GM23248 (cell line): Measurements from ENCODE around the gene FOXK1. TPM values are rescaled to one million over a fixed set of nuclear protein-coding genes. Genes with fewer than 3 reads are reported as not detected.

Experiments
- DNase-seq: peaks from one replicate; pipeline ENCODE4 v3.0.0-alpha.2; 2015
- H2AFZ ChIP-seq: fragments of 200-600 bp; sonication (generic); 2 replicates; pipeline ENCODE4 v1.6.1; 2016; ENCODE audit warnings: antibody characterized with exemption
- H3F3A ChIP-seq: fragments of 200-600 bp; sonication (generic); 2 replicates; pipeline ENCODE4 v1.6.1; 2016; ENCODE audit warnings: mild to moderate bottlenecking, antibody characterized with exemption, mixed run types; ENCODE audit not compliant: insufficient read depth
- H3K27ac ChIP-seq: fragments of 200-600 bp; sonication (generic); 2 replicates; pipeline ENCODE4 v1.5.1; 2016; ENCODE audit warnings: mild to moderate bottlenecking
- H3K27me3 ChIP-seq: fragments of 200-600 bp; sonication (generic); replicated peaks from 2 replicates; pipeline ENCODE4 v1.6.1; 2016; ENCODE audit warnings: mild to moderate bottlenecking; ENCODE audit not compliant: insufficient read depth
- H3K36me3 ChIP-seq: fragments of 200-600 bp; sonication (generic); 2 replicates; pipeline ENCODE4 v1.6.1; 2016; ENCODE audit warnings: low read depth, mild to moderate bottlenecking
- H3K4me1 ChIP-seq: fragments of 200-600 bp; sonication (generic); 2 replicates; pipeline ENCODE4 v1.6.1; 2016; ENCODE audit warnings: mild to moderate bottlenecking; ENCODE audit not compliant: insufficient read depth
- H3K4me2 ChIP-seq: fragments of 200-600 bp; sonication (generic); one replicate; pipeline ENCODE4 v1.6.1; 2016; ENCODE audit warnings: mild to moderate bottlenecking; ENCODE audit not compliant: unreplicated experiment
- H3K4me3 ChIP-seq: fragments of 200-600 bp; sonication (generic); 2 replicates; pipeline ENCODE4 v1.5.1; 2016; ENCODE audit warnings: mild to moderate bottlenecking
- H3K79me2 ChIP-seq: fragments of 200-600 bp; sonication (generic); 2 replicates; pipeline ENCODE4 v1.6.1; 2016; ENCODE audit warnings: mild to moderate bottlenecking; ENCODE audit not compliant: insufficient read depth
- H3K9ac ChIP-seq: fragments of 200-600 bp; sonication (generic); 2 replicates; pipeline ENCODE4 v1.6.1; 2016; ENCODE audit warnings: mild to moderate bottlenecking
- H3K9me2 ChIP-seq: fragments of 200-600 bp; sonication (generic); 2 replicates; pipeline ENCODE4 v1.6.1; 2016; ENCODE audit warnings: mixed run types, mild to moderate bottlenecking, moderate library complexity; ENCODE audit not compliant: insufficient read depth
- H3K9me3 ChIP-seq: fragments of 200-600 bp; sonication (generic); one replicate; pipeline ENCODE4 v1.6.1; 2017; ENCODE audit warnings: low read depth
- H4K20me1 ChIP-seq: fragments of 200-600 bp; sonication (generic); 2 replicates; pipeline ENCODE4 v1.6.0; 2016; ENCODE audit not compliant: insufficient read depth
- EZH2 ChIP-seq: fragments of 200-600 bp; sonication (generic); IDR thresholded peaks from 2 replicates; pipeline ENCODE4 v1.6.1; 2018; ENCODE audit warnings: antibody characterized with exemption, mild to moderate bottlenecking; ENCODE audit not compliant: insufficient read depth, poor library complexity, severe bottlenecking
- EZH2phosphoT487 ChIP-seq: fragments of 200-600 bp; sonication (generic); IDR thresholded peaks from 2 replicates; pipeline ENCODE4 v1.6.1; 2018; ENCODE audit warnings: antibody characterized with exemption, moderate library complexity, mild to moderate bottlenecking, low read depth; ENCODE audit not compliant: insufficient read depth
- WGBS, 2 experiments: methylation state at CpG; one replicate each; pipeline ENCODE4 v1.1.6; 2015 to 2017; ENCODE audit warnings: low lambda C conversion rate in 2 of 2, low coverage in 1 of 2; ENCODE audit errors: missing lambda C conversion rate in 2 of 2; 5-methylcytosine and 5-hydroxymethylcytosine counted together
- in situ Hi-C: fragments of 300-500 bp; cut with MboI; formaldehyde crosslinking; loops from 2 replicates; pipeline ENCODE4 v1.15.0; 2020
- polyA plus RNA-seq: library from polyadenylated mRNA; unstranded; fragments of >200 nt; fragmentation: Nextera tagmentation; extraction: Ambion mirVana; gene quantifications from 2 replicates; pipeline ENCODE4 v1.2.1, GENCODE V29; 2016
- total RNA-seq: library from RNA; depleted of rRNA; stranded (reverse); fragments of >200 nt; shearing (Covaris generic); gene quantifications from 2 replicates; pipeline ENCODE4 v1.2.3, GENCODE V29; 2014

Gene FOXK1
- total and polyA plus RNA-seq, 2 experiments from 2014 or later, result 8.5 to 16.4 TPM

DNA sequence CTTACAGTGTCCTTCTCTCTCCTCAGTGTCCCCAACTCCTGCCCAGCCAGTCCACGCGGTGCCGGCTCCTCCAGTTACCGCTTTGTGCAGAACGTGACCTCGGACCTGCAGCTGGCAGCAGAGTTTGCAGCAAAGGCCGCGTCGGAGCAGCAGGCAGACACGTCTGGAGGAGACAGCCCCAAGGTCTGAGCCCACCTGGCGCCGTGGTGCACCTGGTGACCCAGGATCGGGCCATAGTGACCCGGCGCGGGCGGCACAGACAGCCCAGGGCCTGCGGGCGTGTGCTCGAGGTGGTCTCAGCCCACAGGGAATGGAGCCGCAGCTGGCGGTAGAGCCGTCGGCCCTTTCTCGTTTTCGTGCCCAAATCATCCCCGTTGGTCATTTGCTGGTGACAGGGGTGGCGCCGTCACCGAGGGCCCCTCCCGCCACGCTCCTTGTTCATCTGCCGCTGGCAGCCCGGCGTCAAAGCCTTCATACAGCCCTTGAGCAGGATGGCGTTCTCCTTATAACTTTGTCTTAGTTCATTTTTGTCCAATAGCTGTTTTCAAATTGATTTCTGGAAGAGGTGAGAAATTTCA is 72.4 kb downstream of the FOXK1 start:
- no peaks in the 10 kb centered on the region for H3F3A ChIP-seq
- in situ Hi-C loops, result no loop called here
- no peaks in the 10 kb centered on the region for H3K9me3 ChIP-seq
- H3K4me3 ChIP-seq, result no peak overlapping the region
- no peak for DNase-seq
- TF ChIP-seq EZH2 (no peak), EZH2phosphoT487 (no peak)
- H4K20me1 ChIP-seq, result no peaks in the 10 kb centered on the region
- H2AFZ ChIP-seq, result no peak overlapping the region
- 89 to 91% methylated on average over 34 to 36 of the region's 36 CpGs for WGBS, 2 experiments
- H3K27me3 ChIP-seq, result no peaks in the 10 kb centered on the region
- no peaks in the 10 kb centered on the region for H3K9me2 ChIP-seq
- peaks cover 29% of the 10 kb centered on the region; the same call in 1 of the 2 replicates for H3K36me3 ChIP-seq
- H3K79me2 ChIP-seq, result peaks cover 67% of the 10 kb centered on the region
- no peaks in the 10 kb centered on the region for H3K4me1 ChIP-seq
- no peak overlapping the region for H3K4me2 ChIP-seq
- H3K9ac ChIP-seq, result no peak overlapping the region
- no peak overlapping the region for H3K27ac ChIP-seq

DNA sequence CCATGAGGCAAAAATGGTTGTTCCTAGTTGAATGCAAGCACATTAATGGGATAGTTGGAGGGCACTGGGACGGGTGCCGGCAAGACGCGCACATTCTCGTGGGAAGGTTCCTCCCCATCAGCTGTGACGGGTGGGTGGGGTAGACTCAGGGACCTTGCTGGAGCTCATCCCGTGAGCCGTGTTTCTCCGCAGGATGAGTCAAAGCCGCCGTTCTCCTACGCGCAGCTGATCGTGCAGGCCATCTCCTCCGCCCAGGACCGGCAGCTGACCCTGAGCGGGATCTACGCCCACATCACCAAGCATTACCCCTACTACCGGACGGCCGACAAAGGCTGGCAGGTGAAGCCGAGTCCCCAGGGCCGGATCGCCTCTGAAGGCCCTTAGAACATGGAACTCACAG is 73.0 kb downstream of the FOXK1 start:
- Histone ChIP-seq H3K27ac (no peak overlapping the region), H3K36me3 (peaks cover 29% of the 10 kb centered on the region; the same call in 1 of the 2 replicates), H3K9ac (no peak overlapping the region), H3K79me2 (peaks cover 61% of the 10 kb centered on the region), H4K20me1 (no peaks in the 10 kb centered on the region), H3K27me3 (no peaks in the 10 kb centered on the region), H3F3A (no peaks in the 10 kb centered on the region), H3K4me1 (no peaks in the 10 kb centered on the region), H3K4me2 (no peak overlapping the region), H3K9me3 (no peaks in the 10 kb centered on the region), H3K4me3 (no peak overlapping the region), H2AFZ (no peak overlapping the region), H3K9me2 (no peaks in the 10 kb centered on the region)
- 87 to 91% methylated on average over 24 of the region's 24 CpGs for WGBS, 2 experiments
- no peak for DNase-seq
- TF ChIP-seq EZH2phosphoT487 (no peak), EZH2 (no peak)
- in situ Hi-C loops, result no loop called here

DNA sequence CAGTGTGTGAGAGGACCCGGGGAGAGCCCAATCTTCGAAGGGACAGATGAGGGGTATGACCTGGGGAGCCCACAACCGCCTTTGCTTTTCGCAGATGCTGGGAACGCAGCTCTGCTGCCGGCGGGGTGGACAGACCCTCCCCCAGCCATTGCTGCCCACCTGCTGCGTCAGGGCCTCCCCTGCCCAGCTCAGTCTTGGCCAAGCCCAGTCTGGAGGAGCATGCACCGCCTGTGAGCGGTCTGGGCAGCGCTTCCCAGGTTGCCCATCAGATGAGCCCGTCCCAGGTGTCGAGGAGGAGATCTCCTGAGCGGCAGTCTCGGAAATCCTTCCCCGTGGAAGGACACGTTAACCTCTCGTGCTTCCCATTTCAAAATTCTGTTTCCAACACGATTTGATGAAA is 76.0 kb downstream of the FOXK1 start:
- DNase-seq, result no peak
- H3K9me3 ChIP-seq, result no peaks in the 10 kb centered on the region
- H3K27me3 ChIP-seq, result no peaks in the 10 kb centered on the region
- no peak overlapping the region for H2AFZ ChIP-seq
- H3K9ac ChIP-seq, result no peak overlapping the region
- H3K36me3 ChIP-seq, result peaks cover 35% of the 10 kb centered on the region; the same call in 1 of the 2 replicates
- no peaks in the 10 kb centered on the region for H3F3A ChIP-seq
- H3K9me2 ChIP-seq, result no peaks in the 10 kb centered on the region
- H3K27ac ChIP-seq, result no peak overlapping the region
- whole genome bisulfite sequencing, 2 experiments, result 95% methylated on average over 18 to 19 of the region's 19 CpGs
- in situ Hi-C loops, result no loop called here
- no peak for TF ChIP-seq EZH2
- no peak for TF ChIP-seq EZH2phosphoT487
- no peak overlapping the region for H3K4me2 ChIP-seq
- no peaks in the 10 kb centered on the region for H4K20me1 ChIP-seq
- H3K4me3 ChIP-seq, result no peak overlapping the region
- H3K4me1 ChIP-seq, result no peaks in the 10 kb centered on the region
- peaks cover 31% of the 10 kb centered on the region for H3K79me2 ChIP-seq

DNA sequence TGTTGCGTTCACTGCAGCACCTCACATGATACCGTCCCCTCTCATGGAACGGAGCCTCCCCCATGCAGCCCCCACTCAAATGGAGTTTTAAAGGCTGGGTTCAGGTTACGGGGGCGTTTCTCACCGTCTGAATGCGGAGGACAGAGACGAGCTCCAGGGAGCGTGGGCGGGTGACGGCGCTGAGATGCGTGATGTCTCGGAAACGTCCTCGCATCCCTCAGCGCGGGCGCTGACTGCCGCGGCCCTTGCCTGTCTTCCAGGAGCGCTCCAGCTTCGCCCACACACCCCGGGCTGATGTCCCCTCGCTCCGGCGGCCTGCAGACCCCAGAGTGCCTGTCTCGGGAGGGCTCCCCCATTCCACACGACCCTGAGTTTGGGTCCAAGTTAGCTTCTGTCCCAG is 76.7 kb downstream of the FOXK1 start:
- in situ Hi-C loops, result no loop called here

DNA sequence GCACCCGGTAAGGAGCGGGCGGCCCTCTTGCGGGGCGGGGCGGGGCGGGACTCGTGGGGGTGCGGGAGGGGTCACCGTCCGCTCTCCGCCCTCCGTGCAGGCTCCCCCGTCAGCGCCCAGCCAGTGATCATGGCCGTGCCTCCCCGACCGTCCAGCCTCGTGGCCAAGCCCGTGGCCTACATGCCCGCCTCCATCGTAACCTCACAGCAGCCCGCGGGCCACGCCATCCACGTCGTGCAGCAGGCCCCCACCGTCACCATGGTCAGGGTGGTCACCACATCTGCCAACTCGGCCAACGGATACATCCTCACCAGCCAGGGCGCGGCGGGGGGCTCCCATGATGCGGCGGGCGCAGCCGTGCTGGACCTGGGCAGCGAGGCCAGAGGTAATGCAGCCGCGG is 77.1 kb downstream of the FOXK1 start:
- Histone ChIP-seq H3K9me2 (no peaks in the 10 kb centered on the region), H3K4me3 (no peak overlapping the region), H3K4me2 (no peak overlapping the region), H3K79me2 (peaks cover 21% of the 10 kb centered on the region), H3K27me3 (no peaks in the 10 kb centered on the region), H3K27ac (no peak overlapping the region), H2AFZ (no peak overlapping the region), H3K4me1 (no peaks in the 10 kb centered on the region), H3F3A (no peaks in the 10 kb centered on the region), H3K36me3 (peaks cover 37% of the 10 kb centered on the region; the same call in 1 of the 2 replicates), H3K9me3 (no peaks in the 10 kb centered on the region), H3K9ac (no peak overlapping the region), H4K20me1 (no peaks in the 10 kb centered on the region)
- DNase-seq, result no peak
- WGBS, 2 experiments, result 98 to 100% methylated on average over 21 to 40 of the region's 40 CpGs
- no peak for TF ChIP-seq EZH2
- TF ChIP-seq EZH2phosphoT487, result no peak
- in situ Hi-C loops, result no loop called here

More for the DNA sequence above, 76.7 kb downstream of the FOXK1 start:
- H3K9me2 ChIP-seq, result no peaks in the 10 kb centered on the region
- H3K27ac ChIP-seq, result no peak overlapping the region
- no peak overlapping the region for H3K4me3 ChIP-seq
- no peak for DNase-seq
- no peak overlapping the region for H3K4me2 ChIP-seq
- no peaks in the 10 kb centered on the region for H3K4me1 ChIP-seq
- TF ChIP-seq EZH2 (no peak), EZH2phosphoT487 (no peak)
- no peaks in the 10 kb centered on the region for H3K27me3 ChIP-seq
- no peak overlapping the region for H2AFZ ChIP-seq
- no peaks in the 10 kb centered on the region for H4K20me1 ChIP-seq
- peaks cover 37% of the 10 kb centered on the region; the same call in 1 of the 2 replicates for H3K36me3 ChIP-seq
- no peaks in the 10 kb centered on the region for H3F3A ChIP-seq
- no peaks in the 10 kb centered on the region for H3K9me3 ChIP-seq
- no peak overlapping the region for H3K9ac ChIP-seq
- 95 to 97% methylated on average over 27 to 29 of the region's 29 CpGs for WGBS, 2 experiments
- peaks cover 24% of the 10 kb centered on the region for H3K79me2 ChIP-seq
